GM12872 (cell line): ENCODE results near the gene PINLYP.
A peak's percentile ranks its signal among the peaks of the same experiment; 100 is the strongest.

Experiments used
- TF ChIP-seq, protein P1 (sequence below): IDR thresholded peaks from 3 replicates; pipeline ENCODE4 v1.5.1; 2011; ENCODE audit warnings: low read depth, mild to moderate bottlenecking, low read length, moderate library complexity; ENCODE audit not compliant: insufficient read depth

PINLYP gene

DNA sequence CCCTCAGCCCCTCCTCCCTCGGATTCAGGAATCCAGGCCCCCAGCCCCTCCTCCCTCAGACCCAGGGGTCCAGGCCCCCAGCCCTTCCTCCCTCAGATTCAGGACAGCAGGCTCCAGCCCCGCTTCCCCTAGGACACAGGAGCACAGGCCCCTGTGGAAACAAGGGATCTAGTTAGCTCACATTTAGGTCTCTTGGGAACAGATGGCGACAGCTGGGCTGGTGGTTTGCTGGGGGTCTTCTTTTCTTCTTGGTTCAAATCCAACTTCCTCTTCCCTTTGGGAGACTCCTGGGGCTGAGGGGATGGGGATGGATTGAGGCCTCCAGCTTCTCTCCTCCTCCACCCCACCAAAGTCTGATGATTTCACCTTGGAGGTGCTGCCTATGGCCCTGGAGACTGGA, 23.0 kb upstream of the PINLYP start:
- TF ChIP-seq, protein P1, sequence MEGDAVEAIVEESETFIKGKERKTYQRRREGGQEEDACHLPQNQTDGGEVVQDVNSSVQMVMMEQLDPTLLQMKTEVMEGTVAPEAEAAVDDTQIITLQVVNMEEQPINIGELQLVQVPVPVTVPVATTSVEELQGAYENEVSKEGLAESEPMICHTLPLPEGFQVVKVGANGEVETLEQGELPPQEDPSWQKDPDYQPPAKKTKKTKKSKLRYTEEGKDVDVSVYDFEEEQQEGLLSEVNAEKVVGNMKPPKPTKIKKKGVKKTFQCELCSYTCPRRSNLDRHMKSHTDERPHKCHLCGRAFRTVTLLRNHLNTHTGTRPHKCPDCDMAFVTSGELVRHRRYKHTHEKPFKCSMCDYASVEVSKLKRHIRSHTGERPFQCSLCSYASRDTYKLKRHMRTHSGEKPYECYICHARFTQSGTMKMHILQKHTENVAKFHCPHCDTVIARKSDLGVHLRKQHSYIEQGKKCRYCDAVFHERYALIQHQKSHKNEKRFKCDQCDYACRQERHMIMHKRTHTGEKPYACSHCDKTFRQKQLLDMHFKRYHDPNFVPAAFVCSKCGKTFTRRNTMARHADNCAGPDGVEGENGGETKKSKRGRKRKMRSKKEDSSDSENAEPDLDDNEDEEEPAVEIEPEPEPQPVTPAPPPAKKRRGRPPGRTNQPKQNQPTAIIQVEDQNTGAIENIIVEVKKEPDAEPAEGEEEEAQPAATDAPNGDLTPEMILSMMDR, result no peak

DNA sequence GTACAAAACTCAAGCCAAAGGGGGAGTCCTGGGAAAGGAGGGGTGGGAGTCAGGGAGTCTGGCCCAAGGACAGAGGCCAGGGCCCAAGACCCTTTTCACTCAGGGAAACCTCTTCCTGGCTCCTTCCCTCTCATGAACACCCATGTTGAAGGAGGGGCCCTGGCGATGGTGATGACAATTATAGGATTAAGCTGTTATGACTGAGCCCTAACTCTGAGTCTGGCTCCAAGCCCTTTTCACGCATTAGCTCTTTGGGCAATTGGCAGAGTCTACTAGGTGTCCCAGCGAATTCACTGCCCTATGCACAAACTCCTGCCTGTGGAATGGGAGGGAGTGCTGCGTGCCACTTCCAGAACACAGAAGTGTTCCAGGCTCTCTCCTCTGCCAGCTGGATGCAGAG, 21.9 kb upstream of the PINLYP start:
- TF ChIP-seq, protein P1, result no peak

DNA sequence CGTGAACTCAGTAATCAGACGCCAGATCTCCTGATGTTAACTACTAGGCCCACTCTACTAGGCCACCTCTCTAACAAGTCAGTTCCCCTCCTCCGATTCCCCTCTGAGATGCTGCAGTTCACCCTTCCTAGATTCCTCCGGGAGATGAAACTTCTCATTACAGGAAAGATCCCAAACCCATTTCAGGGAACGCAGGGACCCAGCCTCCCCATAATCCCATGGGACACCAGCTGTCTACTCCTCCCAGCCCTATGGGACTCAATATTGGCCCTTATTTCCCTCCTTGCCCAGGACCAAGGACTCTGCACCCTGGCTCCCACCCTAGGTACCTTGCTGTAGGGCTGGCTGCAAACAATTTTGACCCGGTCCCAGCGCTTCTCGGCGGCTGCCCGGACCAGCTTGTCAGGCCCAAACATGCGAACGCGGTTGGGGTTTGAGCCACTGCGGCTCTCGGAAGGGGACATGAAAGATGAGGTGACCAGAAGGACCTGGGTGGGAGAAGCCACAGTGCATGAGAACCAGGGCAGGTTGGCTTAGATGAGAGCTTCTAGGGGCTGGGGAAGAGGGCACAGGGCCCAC, 21.2 kb upstream of the PINLYP start:
- TF ChIP-seq, protein P1, result no peak

DNA sequence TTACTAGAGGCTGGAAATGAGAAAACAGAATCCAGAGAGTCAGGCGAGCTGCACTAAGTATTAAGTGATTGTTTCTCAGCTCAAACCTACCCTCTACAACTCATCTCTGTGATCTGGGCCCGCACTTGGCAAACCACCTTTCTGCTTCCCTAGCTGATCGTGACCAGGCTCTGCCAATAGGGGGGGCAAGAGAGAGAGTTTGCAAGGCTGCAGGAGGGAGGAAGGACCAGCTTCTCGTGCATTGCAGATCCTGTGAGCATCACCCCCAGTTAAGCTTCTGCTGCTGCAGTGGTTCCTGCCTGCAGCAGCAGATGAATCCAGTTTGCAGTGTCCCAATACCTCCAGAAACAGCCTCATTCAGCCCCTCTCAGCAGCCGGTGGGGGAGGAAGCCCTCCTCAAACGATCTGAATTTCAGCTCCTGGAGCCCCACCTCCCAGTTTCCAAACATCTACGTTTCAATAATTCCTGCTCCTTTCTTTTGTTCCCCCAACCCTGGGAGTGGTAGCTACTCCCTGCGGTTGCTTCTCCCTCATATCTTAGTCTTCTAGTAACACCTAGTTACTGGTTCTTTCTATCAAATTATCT, 20.3 kb upstream of the PINLYP start:
- TF ChIP-seq, protein P1, result peak; percentile 97

DNA sequence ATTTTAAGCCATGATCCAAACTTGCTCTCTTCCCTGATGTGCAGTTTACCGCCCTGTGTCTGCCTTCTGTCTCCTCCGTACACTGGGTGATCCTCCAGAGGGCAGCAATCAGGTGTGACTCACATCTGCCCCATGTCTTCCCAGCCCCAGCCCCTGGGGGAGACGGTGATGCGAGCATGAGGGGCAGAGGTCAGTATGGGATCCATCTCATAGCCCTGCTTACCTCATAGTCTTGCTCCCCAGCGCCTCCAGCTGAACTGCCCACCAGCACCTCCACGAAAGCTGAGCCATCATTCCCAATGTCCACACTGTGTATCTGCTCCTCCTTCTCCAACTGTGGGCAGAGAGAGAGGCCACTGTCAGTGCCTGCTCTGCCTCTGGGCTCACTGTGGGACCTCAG, 14.9 kb upstream of the PINLYP start:
- TF ChIP-seq, protein P1, result peak; percentile 20; the same call in 1 of the 3 replicates

DNA sequence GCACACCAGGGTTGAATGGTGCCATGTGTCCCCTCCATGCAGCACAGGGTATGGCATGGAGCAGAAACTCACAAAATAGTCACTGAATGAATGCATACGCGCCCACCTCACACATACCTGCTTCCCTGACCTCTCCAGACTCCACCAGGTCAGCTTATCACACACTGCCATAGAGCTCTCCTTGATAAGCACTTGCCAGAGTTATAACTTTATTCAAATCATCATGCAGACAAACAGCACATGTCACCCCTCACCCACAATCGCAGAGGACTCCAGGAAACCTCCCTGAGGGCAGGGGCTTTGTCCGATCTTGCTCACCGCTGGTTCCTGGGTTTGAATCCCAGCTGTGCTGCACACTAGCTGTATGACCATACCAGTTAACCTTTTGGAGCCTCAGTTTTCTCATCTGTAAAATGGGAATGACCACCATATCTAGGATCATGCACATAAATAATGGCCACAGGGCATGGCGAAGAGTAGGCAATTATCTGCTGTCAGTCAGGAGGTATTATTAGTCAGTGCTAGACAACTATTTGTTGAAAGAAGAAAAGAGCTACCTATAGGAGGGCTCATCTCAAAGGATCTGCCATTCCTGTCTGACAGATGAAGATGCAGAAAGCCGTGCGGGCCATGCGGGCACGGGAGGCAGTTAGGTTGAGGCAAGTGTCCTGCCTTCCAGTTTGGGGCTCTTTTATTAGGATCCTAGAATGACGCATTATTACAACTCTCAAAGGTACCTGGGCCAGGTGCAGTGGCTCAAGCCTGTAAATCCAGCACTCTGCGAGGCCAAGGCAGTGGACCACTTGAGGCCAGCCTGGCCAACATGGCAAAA, 14.2 kb upstream of the PINLYP start:
- TF ChIP-seq, protein P1, result no peak

DNA sequence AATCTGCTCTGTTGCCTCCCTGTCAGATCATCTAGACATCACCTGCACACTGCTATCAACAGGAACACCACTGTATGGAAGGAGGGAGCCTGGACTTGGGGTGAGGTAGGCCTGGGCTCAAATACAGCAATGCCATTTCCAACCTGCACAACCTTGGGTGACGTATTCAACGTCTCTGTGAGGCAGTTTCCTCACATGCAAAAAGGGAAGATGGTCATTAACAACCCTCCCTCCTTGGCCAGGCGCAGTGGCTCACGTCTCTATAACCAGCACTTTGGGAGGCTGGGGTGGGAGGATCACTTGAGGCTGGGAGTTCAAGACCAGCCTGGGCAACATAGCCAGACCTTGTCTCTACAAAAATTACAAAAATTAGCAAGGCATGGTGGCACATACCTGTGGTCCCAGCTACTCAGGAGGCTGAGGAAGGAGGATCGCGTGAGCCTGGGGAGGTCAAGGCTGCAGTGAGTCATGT, 13.3 kb upstream of the PINLYP start:
- TF ChIP-seq, protein P1, result no peak
